A549 (cell line): Measurements from ENCODE around the gene MED13L. TPM values are rescaled to one million over a fixed set of nuclear protein-coding genes. Genes with fewer than 3 reads are reported as not detected.

ENCODE experiments used
- ATAC-seq, 2 experiments: fragments of 200-7000 bp in 1 of 2; fragments of >200 bp in 1 of 2; cut with Nextera tagmentation in 1 of 2; cut with Tn5 transposase in 1 of 2; 3 replicates each; pipeline versions ENCODE4 v1.8.0 to v1.9.1; 2018 to 2020; ENCODE audit warnings: mild to moderate bottlenecking in 1 of 2, moderate library complexity in 1 of 2
- CTCF ChIA-PET: fragments of 300-600 bp; sonication (Branson Sonifier 250); formaldehyde crosslinking; extraction: SDS; loops from one replicate; lab custom pipeline; 2021; ENCODE audit warnings: antibody characterized with exemption, inconsistent platforms; lab: Yijun Ruan, JAX
- POLR2A ChIA-PET: fragments of 350-600 bp; formaldehyde crosslinking; extraction: SDS; loops from one replicate; lab custom pipeline; 2021; ENCODE audit warnings: antibody characterized with exemption, inconsistent platforms; lab: Yijun Ruan, JAX
- DNase-seq, 2 experiments: peaks; one replicate each; pipeline versions ENCODE4 v3.0.0 to v3.0.0-alpha.2; 2011 to 2016; ENCODE audit warnings: low read depth in 1 of 2, low spot score in 1 of 2
- FAIRE-seq: peaks from 2 replicates; lab custom pipeline; 2011; peaks lifted over from hg19 to GRCh38; lab: Jason Lieb, UNC
- H3K27ac ChIP-seq, 2 experiments: fragments of >200 bp; sonication (Bioruptor Twin); formaldehyde crosslinking; 3 replicates each; pipeline ENCODE4 v1.5.1; 2016 to 2017
- H3K4me1 ChIP-seq: fragments of >200 bp; sonication (Bioruptor Twin); formaldehyde crosslinking; 3 replicates; pipeline ENCODE4 v1.6.1; 2016
- H3K4me2 ChIP-seq: fragments of >200 bp; sonication (Bioruptor Twin); formaldehyde crosslinking; 3 replicates; pipeline ENCODE4 v1.6.1; 2016
- H3K4me3 ChIP-seq: fragments of >200 bp; sonication (Bioruptor Twin); formaldehyde crosslinking; 3 replicates; pipeline ENCODE4 v1.5.1; 2016
- H3K9me3 ChIP-seq: fragments of >200 bp; sonication (Bioruptor Twin); formaldehyde crosslinking; 3 replicates; pipeline ENCODE4 v1.6.1; 2016
- CBX8 ChIP-seq: fragments of 200-600 bp; sonication (generic); IDR thresholded peaks from 2 replicates; pipeline ENCODE4 v1.6.1; 2016
- CEBPB ChIP-seq, 2 experiments: fragments of >200 bp in 1 of 2; sonication (Bioruptor Twin) in 1 of 2; formaldehyde crosslinking in 1 of 2; IDR thresholded peaks; 2 replicates each; pipeline ENCODE4 v1.6.1; 2012 to 2016
- CHD2 ChIP-seq: fragments of 150-350 bp; IDR thresholded peaks from 2 replicates; pipeline ENCODE4 v1.6.1; 2014; ENCODE audit warnings: low read length; ENCODE audit not compliant: partially characterized antibody
- ESRRA ChIP-seq: fragments of 150-350 bp; IDR thresholded peaks from 2 replicates; pipeline ENCODE4 v1.6.1; 2014; ENCODE audit warnings: mild to moderate bottlenecking, low read length, borderline replicate concordance
- FOSL2 ChIP-seq, 2 experiments: fragments of 450-650 bp in 1 of 2; fragments of >200 bp in 1 of 2; sonication (Bioruptor Twin) in 1 of 2; formaldehyde crosslinking; IDR thresholded peaks; 2 replicates each; pipeline versions ENCODE4 v1.5.0 to v1.6.1; 2016 to 2020; ENCODE audit warnings: mild to moderate bottlenecking in 1 of 2, moderate library complexity in 1 of 2
- HOXB5 ChIP-seq: fragments of 250-450 bp; sonication (Bioruptor Pico); IDR thresholded peaks from 2 replicates; pipeline ENCODE4 v1.5.0; 2020; ENCODE audit warnings: mild to moderate bottlenecking, moderate library complexity
- MAFK ChIP-seq: fragments of 450-650 bp; IDR thresholded peaks from 2 replicates; pipeline ENCODE4 v1.6.1; 2014; ENCODE audit not compliant: partially characterized antibody
- MAZ ChIP-seq: fragments of 150-350 bp; IDR thresholded peaks from 2 replicates; pipeline ENCODE4 v1.6.1; 2014; ENCODE audit warnings: antibody characterized with exemption, low read depth, low read length, borderline replicate concordance
- MYC ChIP-seq: IDR thresholded peaks from 2 replicates; pipeline ENCODE4 v1.6.1; 2012; ENCODE audit warnings: mild to moderate bottlenecking, inconsistent platforms, low read length, improper control_type of control experiment, borderline replicate concordance
- NFE2L2 ChIP-seq: fragments of 150-350 bp; conservative IDR thresholded peaks from 2 replicates; pipeline ENCODE4 v1.6.1; 2014; ENCODE audit warnings: low read length
- NPAS2 ChIP-seq: fragments of 250-450 bp; sonication (Bioruptor Pico); IDR thresholded peaks from 2 replicates; pipeline ENCODE4 v1.8.0; 2022; ENCODE audit warnings: mild to moderate bottlenecking, moderate library complexity, borderline replicate concordance
- NR3C1 ChIP-seq: fragments of >200 bp; sonication (Bioruptor Twin); formaldehyde crosslinking; IDR thresholded peaks from 3 replicates; pipeline ENCODE4 v1.6.1; 2017
- PHF8 ChIP-seq: fragments of 200-600 bp; sonication (generic); IDR thresholded peaks from 2 replicates; pipeline ENCODE4 v1.6.1; 2016; ENCODE audit warnings: low read depth, mild to moderate bottlenecking, antibody characterized with exemption, moderate library complexity, borderline replicate concordance
- TFCP2L1 ChIP-seq: fragments of 250-450 bp; sonication (Bioruptor Pico); IDR thresholded peaks from 2 replicates; pipeline ENCODE4 v1.5.0; 2021; ENCODE audit warnings: mild to moderate bottlenecking
- ZC3H11A ChIP-seq: fragments of 450-650 bp; IDR thresholded peaks from 2 replicates; pipeline ENCODE4 v1.6.1; 2014; ENCODE audit warnings: antibody characterized with exemption, mild to moderate bottlenecking
- WGBS: methylation state at CpG from one replicate; pipeline ENCODE4 v1.1.6; 2017; ENCODE audit errors: missing lambda C conversion rate; 5-methylcytosine and 5-hydroxymethylcytosine counted together
- polyA plus RNA-seq, 4 experiments: library from polyadenylated mRNA; depleted of rRNA in 3 of 4; stranded (reverse); fragments of >200 nt; fragmentation: RNase III in 1 of 4; extraction: RNeasy Plus Mini Kit Qiagen cat#74134 plus additional on column Dnase treatment in 1 of 4; gene quantifications; 2 replicates in 3 of 4; 3 replicates in 1 of 4; pipeline ENCODE4 v1.2.3, GENCODE V29; 2011 to 2017
- TF ChIP-seq, protein P1 (sequence below): fragments of 250-450 bp; sonication (Bioruptor Pico); IDR thresholded peaks from 2 replicates; pipeline ENCODE4 v1.5.0; 2020; ENCODE audit warnings: low read depth, mild to moderate bottlenecking, moderate library complexity
- TF ChIP-seq, protein P2 (sequence below): fragments of >200 bp; sonication (Bioruptor Twin); formaldehyde crosslinking; IDR thresholded peaks from 2 replicates; pipeline ENCODE4 v1.6.1; 2016

Gene MED13L
- polyA plus RNA-seq, 2 of the 4 experiments (the other 2 are of a cell fraction), result 23.2 to 134 TPM

DNA sequence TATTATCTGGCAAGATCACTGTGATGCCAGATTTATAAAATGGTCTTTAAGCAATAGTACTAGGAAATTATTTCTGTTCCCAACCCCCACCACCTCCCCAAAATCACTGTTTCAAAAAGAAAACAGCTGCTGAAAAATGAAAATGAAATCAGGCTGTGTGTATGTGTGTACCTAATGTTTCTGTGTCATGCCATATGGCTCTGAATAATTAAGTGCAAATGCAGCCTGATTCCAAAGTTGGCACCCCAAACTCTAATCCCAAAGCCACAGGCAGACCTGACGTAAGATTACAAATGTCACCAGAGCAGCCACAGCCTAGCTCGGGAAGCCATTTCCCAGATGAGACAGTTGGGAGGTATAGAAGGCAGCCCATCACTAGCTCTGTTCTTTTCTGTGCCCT, 175.5 kb downstream of the MED13L start:
- ChIA-PET POLR2A (no interaction called here), CTCF (no interaction called here)
- WGBS, result 88% methylated on average over 2 of the region's 2 CpGs
- no peak for TF ChIP-seq ESRRA
- no peak for TF ChIP-seq ZC3H11A
- TF ChIP-seq, protein P1, sequence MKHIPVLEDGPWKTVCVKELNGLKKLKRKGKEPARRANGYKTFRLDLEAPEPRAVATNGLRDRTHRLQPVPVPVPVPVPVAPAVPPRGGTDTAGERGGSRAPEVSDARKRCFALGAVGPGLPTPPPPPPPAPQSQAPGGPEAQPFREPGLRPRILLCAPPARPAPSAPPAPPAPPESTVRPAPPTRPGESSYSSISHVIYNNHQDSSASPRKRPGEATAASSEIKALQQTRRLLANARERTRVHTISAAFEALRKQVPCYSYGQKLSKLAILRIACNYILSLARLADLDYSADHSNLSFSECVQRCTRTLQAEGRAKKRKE (CRISPR knock-in tag), result no peak
- TF ChIP-seq FOSL2 (IDR thresholded peaks at IDR 0.05), result no peak
- no peak for TF ChIP-seq FOSL2 (CRISPR knock-in tag; IDR thresholded peaks at IDR 0.05)
- no peak for TF ChIP-seq NR3C1
- TF ChIP-seq PHF8, result no peak
- TF ChIP-seq TFCP2L1, result no peak
- no peak for TF ChIP-seq CHD2
- no peak for ATAC-seq
- Histone ChIP-seq H3K27ac (no peak overlapping the region), H3K9me3 (no peaks in the 10 kb centered on the region), H3K4me1 (peaks cover 5% of the 10 kb centered on the region; the same call in 1 of the 3 replicates), H3K4me2 (no peak overlapping the region), H3K4me3 (no peak overlapping the region)
- DNase-seq, result no peak
- FAIRE-seq, result no peak

DNA sequence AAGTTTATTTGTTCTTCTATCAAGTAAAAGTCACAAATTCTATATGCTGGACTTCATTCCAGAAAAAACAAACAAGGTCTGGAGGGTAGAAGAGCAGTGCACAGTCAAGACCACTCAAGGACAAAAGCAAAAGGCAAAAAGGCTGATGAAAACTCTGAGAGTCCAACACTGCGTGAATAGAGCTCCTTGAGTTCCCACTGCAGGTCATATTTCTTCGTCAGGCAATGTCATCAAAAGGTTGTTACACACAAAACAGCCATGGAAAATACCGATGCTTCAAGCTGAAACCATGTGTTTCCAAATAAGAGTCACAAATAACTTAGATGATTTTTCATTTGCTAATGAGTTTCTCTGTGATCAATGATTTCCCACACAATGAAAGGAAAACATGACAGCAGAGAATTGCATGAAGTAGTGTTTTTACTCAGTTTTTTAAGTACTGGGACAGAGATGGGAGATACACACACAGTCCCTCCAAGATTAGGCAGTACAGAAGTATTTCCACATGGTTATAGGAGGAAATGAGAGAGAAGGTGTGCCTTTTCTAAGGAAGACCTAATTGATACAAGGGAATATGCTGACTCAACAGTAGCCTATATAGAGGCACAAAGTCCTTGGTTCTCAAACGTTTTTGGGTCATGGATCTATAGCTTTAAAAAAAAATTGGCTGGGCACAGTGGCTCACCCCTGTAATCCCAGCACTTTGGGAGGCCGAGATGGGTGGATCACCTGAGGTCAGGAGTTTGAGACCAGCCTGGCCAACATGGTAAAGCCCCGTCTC, 177.7 kb downstream of the MED13L start:
- Histone ChIP-seq H3K4me3 (no peak overlapping the region), H3K9me3 (no peaks in the 10 kb centered on the region), H3K4me2 (no peak overlapping the region), H3K27ac (no peak overlapping the region), H3K4me1 (peaks cover 5% of the 10 kb centered on the region; the same call in 1 of the 3 replicates)
- WGBS, result 76% methylated on average over 6 of the region's 6 CpGs
- TF ChIP-seq CBX8 (no peak), NFE2L2 (no peak), MAFK (peak; percentile 91), HOXB5 (CRISPR knock-in tag) (no peak)
- POLR2A ChIA-PET, result no interaction called here
- DNase-seq (no peak), ATAC-seq (no peak; a peak in 1 of 6 replicates), FAIRE-seq (no peak)
- CTCF ChIA-PET, result no interaction called here

DNA sequence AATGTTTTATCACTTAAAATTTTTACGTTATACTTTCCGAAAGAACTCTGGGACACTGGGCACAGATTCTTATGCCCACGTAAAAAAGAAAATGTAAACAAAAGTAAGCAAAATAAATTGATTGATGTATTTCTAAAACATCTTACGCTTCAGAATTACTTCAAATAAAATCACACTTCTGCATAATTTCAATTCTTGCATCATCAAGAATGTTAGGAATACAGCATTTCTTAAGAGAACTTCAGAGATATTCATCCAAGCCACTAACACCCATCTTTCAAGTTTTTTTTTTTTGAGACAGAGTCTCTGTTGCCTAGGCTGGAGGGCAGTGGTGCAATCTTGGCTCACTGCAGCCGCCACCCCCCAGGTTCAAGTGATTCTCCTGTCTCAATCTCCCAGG, 180.6 kb downstream of the MED13L start:
- ChIA-PET CTCF (no interaction called here), POLR2A (no interaction called here)
- Histone ChIP-seq H3K9me3 (no peaks in the 10 kb centered on the region), H3K4me3 (no peak overlapping the region), H3K4me2 (no peak overlapping the region), H3K4me1 (peaks cover 9% of the 10 kb centered on the region; the same call in 1 of the 3 replicates), H3K27ac (no peak overlapping the region)
- FAIRE-seq (no peak), ATAC-seq (no peak), DNase-seq (no peak)
- 94% methylated on average over 5 of the region's 5 CpGs for WGBS
- TF ChIP-seq MAZ (no peak), NPAS2 (CRISPR knock-in tag) (no peak), CEBPB (IDR thresholded peaks at IDR 0.05) (peak in 1 of 2 experiments; percentile 22; a peak in 1 of 4 replicates), MYC (no peak)

DNA sequence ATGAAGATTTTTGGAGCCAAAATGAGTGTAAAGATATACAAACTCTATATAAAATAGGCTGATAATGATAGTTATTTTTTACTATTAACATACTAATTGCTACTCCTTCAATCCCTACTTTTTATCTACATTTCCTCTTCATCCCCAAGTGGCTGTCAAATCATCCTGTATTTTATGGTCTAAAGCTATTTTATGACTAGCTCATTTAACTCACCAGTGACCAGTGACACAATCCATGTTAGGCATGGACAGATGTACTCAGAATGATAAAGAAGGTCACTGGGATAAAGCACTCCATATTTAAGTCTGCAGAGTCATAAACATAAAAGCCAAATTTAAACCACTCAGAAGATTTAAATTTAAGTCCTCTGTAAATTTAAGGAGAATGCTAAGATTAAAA, 183.0 kb downstream of the MED13L start:
- ChIA-PET POLR2A (no interaction called here), CTCF (interaction anchor here (1.1 kb wide), 1 partner anchor 39 kb away, joined by 3 read pairs; no protein-coding TSS in a partner anchor)

More for the DNA sequence above, 183.0 kb downstream of the MED13L start:
- Histone ChIP-seq H3K4me3 (no peak overlapping the region), H3K4me2 (no peak overlapping the region)
- TF ChIP-seq, protein P2, sequence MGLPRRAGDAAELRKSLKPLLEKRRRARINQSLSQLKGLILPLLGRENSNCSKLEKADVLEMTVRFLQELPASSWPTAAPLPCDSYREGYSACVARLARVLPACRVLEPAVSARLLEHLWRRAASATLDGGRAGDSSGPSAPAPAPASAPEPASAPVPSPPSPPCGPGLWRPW, result no peak
- TF ChIP-seq, all 56 proteins: peak for 0
- ATAC-seq (no peak), FAIRE-seq (no peak), DNase-seq (no peak)
- Histone ChIP-seq H3K27ac (no peak overlapping the region), H3K4me1 (peaks cover 4% of the 10 kb centered on the region; the same call in 1 of the 3 replicates), H3K9me3 (no peaks in the 10 kb centered on the region)
